ENCODE results near the gene ZCCHC17. TPM values are rescaled to one million over a fixed set of nuclear protein-coding genes. Genes with fewer than 3 reads are reported as not detected.

Gene ZCCHC17
- total RNA-seq, 1 experiment from 2014 or later, result 42.0 TPM

Other genes with a start within 250 kb of the ZCCHC17 start
- 142 to 151 TPM (median 147 TPM) in 3 replicates for gene PUM1, start 231.3 kb upstream of the ZCCHC17 start, total RNA-seq (2021)
- gene NKAIN1, start 57.1 kb upstream of the ZCCHC17 start, total RNA-seq (2021), result 34.0 to 36.8 TPM (median 35.3 TPM) in 3 replicates
- gene SNRNP40, start 244 bp upstream of the ZCCHC17 start, total RNA-seq (2021), result 102 to 103 TPM (median 103 TPM) in 3 replicates
- 18.0 to 25.0 TPM (median 19.0 TPM) in 3 replicates for gene FABP3, start 76.0 kb downstream of the ZCCHC17 start, total RNA-seq (2021)
- 26.0 to 27.8 TPM (median 27.6 TPM) in 3 replicates for gene SERINC2, start 116.2 kb downstream of the ZCCHC17 start, total RNA-seq (2021)

Measured in WTC11 (cell line).